Right lobe of liver (tissue), 6 donors: Measurements from ENCODE around the gene SLMAP. TPM values are rescaled to one million over a fixed set of nuclear protein-coding genes. Genes with fewer than 3 reads are reported as not detected.

Experiments used
- ATAC-seq, 4 donors: fragments of 200-7000 bp; cut with Tn5 transposase; one replicate each; pipeline ENCODE4 v1.9.1; 2020; ENCODE audit warnings: mild to moderate bottlenecking in 4 of 4, moderate library complexity in 4 of 4
- DNase-seq, 3 donors: peaks; one replicate each; pipeline ENCODE4 v3.0.0-alpha.2; 2020
- H3K27ac ChIP-seq, 3 donors: fragments of 200-600 bp; one replicate each; pipeline ENCODE4 v1.8.0; 2022
- H3K27me3 ChIP-seq, 2 donors: fragments of 200-600 bp; one replicate each; pipeline ENCODE4 v1.8.0; 2022
- H3K36me3 ChIP-seq, 4 donors: fragments of 200-600 bp; sonication (generic) in 1 of 4; one replicate each; pipeline versions ENCODE4 v1.5.1 to v1.8.0; 2017 to 2022; ENCODE audit warnings: control low read depth in 1 of 4
- H3K4me1 ChIP-seq, 4 donors: fragments of 200-600 bp; sonication (generic) in 1 of 4; one replicate each; pipeline versions ENCODE4 v1.5.1 to v1.8.0; 2017 to 2022; ENCODE audit warnings: control low read depth in 1 of 4
- H3K4me3 ChIP-seq, 3 donors: fragments of 200-600 bp; one replicate each; pipeline ENCODE4 v1.8.0; 2022
- H3K9me3 ChIP-seq, 4 donors: fragments of 200-600 bp; sonication (generic) in 1 of 4; one replicate each; pipeline versions ENCODE4 v1.5.1 to v1.8.0; 2017 to 2022; ENCODE audit warnings: control low read depth in 1 of 4
- CTCF ChIP-seq, 4 donors: fragments of 200-600 bp in 3 of 4; fragments of 450-650 bp in 1 of 4; IDR thresholded peaks; one replicate each; pipeline versions ENCODE4 v1.5.1 to v1.8.0; 2016 to 2022; ENCODE audit warnings: antibody characterized with exemption in 4 of 4, mild to moderate bottlenecking in 2 of 4
- POLR2A ChIP-seq: fragments of 450-650 bp; IDR thresholded peaks from one replicate; pipeline ENCODE4 v1.6.1; 2017; ENCODE audit warnings: antibody characterized with exemption, mild to moderate bottlenecking
- WGBS: methylation state at CpG from one replicate; pipeline ENCODE4 v1.1.6; 2018; ENCODE audit warnings: low coverage, low lambda C conversion rate; ENCODE audit not compliant: insufficient coverage; ENCODE audit errors: missing lambda C conversion rate; 5-methylcytosine and 5-hydroxymethylcytosine counted together
- intact Hi-C, 2 donors: fragments of 100-400 bp; cut with DNase I; formaldehyde crosslinking; loops; one replicate each; pipeline versions ENCODE4 v1.11.2 to v1.14.1; 2022
- total RNA-seq, 6 experiments: library from RNA; depleted of rRNA in 2 of 6; stranded (reverse); fragments of >200 nt in 2 of 6; fragmentation: NEBNext Ultra II Directional in 3 of 6; extraction: Animal tissue kit (Norgen Biotek cat#: 25700) in 3 of 6; gene quantifications; one replicate each; pipeline versions ENCODE4 v1.1.0 to v1.2.4, GENCODE V29; 2016 to 2023
- donor health status: DM: no; HTN: yes; CAD: no.
- donor health status: DM: no; HTN: no; CAD: no.
- donor health status: DM: no; HTN: no; CAD: no.
- donor health status: DM: no; HTN: yes; CAD: no.
- donor health status: DM: no; HTN: yes; CAD: no.

The SLMAP gene
- total RNA-seq, 6 experiments from 2014 or later: 21.1 to 34.9 (median 25.1) TPM

GRCh38 chr3:57956119-57956832, 200.2 kb downstream of the SLMAP start:
- no peaks in the 10 kb centered on the region for H3K36me3 ChIP-seq
- no peaks in the 10 kb centered on the region for H3K27me3 ChIP-seq
- no peak for DNase-seq
- intact Hi-C loops: no loop called here
- H3K27ac ChIP-seq: no peak overlapping the region
- 67% methylated on average over 1 of the region's 3 CpGs for WGBS
- TF ChIP-seq CTCF (IDR thresholded peaks at IDR 0.05) (no peak), POLR2A (no peak)
- no peak for ATAC-seq
- H3K4me3 ChIP-seq: no peak overlapping the region
- H3K4me1 ChIP-seq: peaks cover 0 to 4% (median 0%) of the 10 kb centered on the region in 4 donors
- no peaks in the 10 kb centered on the region for H3K9me3 ChIP-seq

- intact Hi-C loops: no loop called here
- ATAC-seq (no peak), DNase-seq (no peak)
- no peaks in the 10 kb centered on the region for H3K36me3 ChIP-seq
- H3K9me3 ChIP-seq: no peaks in the 10 kb centered on the region
- 75% methylated on average over 1 of the region's 2 CpGs for WGBS
- TF ChIP-seq CTCF (IDR thresholded peaks at IDR 0.05) (no peak), POLR2A (no peak)
- H3K4me3 ChIP-seq: no peak overlapping the region
- no peaks in the 10 kb centered on the region for H3K27me3 ChIP-seq
- peaks cover 0 to under 1% (median 0%) of the 10 kb centered on the region in 4 donors for H3K4me1 ChIP-seq
- no peak overlapping the region for H3K27ac ChIP-seq
These were observed 200.7 kb downstream of the SLMAP start for GRCh38 chr3:57956833-57957174.

- no peak for TF ChIP-seq CTCF (IDR thresholded peaks at IDR 0.05)
- no peak for TF ChIP-seq POLR2A
- 100% methylated on average over 1 of the region's 1 CpG for WGBS
- DNase-seq (no peak), ATAC-seq (no peak)
- no peak overlapping the region for H3K4me3 ChIP-seq
- H3K27ac ChIP-seq: no peak overlapping the region
- H3K27me3 ChIP-seq: no peaks in the 10 kb centered on the region
- H3K36me3 ChIP-seq: no peaks in the 10 kb centered on the region
- no peaks in the 10 kb centered on the region for H3K9me3 ChIP-seq
- no peaks in the 10 kb centered on the region for H3K4me1 ChIP-seq
- intact Hi-C loops: no loop called here
These were observed 201.7 kb downstream of the SLMAP start for GRCh38 chr3:57957824-57958223.

DNA sequence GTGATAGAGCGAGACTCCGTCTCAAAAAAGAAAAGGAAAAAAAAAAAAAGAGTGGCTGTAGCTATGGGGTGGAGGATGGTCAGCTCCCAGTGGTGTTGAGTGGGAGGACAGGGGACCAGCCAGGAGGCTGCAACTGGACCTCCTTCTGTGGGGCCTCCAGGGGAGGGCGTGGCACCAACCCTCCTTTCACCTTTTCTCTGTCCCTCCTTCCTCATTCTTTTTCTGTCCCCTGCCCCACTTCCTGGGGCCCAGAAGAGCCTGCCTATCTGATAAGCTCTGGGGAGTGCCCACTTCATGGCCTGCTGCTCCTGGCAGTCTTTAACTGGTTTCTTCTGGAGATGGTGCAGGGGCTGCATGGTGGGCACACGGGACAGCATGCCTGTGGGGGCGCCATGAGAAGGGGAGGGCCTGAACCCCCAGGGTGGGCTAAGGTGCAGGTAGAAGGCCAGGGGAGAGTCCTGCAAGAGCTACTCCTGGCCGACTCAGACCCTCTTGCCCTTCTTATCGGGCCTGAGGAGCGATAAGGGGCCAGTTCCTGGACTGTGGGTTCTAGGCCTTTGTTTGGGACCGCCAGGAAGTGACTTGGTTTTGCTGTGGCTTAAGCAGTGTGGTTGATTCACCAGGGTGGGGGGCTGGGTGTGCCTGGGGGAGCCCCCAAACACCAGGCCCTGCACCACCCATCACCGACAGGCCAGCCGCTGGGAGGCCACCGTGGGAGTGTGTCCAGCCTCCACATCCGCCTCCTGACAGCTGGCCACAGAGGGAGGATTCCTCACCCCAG, 202.7 kb downstream of the SLMAP start:
- Histone ChIP-seq H3K27ac (peak overlapping the region in 1 of 3 donors; percentile 45), H3K4me3 (no peak overlapping the region), H3K4me1 (no peaks in the 10 kb centered on the region), H3K9me3 (no peaks in the 10 kb centered on the region), H3K36me3 (no peaks in the 10 kb centered on the region), H3K27me3 (no peaks in the 10 kb centered on the region)
- TF ChIP-seq POLR2A: no peak
- TF ChIP-seq CTCF (IDR thresholded peaks at IDR 0.05): no peak
- DNase-seq (no peak), ATAC-seq (peak; percentile 17 to 53 (median 40))
- intact Hi-C loops: no loop called here
- 94% methylated on average over 3 of the region's 13 CpGs for WGBS
